K562 (cell line): ENCODE results near the gene NPR3.

Experiments
- CBX2 ChIP-seq: fragments of 200-600 bp; sonication (generic); IDR thresholded peaks from one replicate; pipeline ENCODE4 v1.6.1; 2012; ENCODE audit warnings: mild to moderate bottlenecking, low read length, inconsistent platforms; ENCODE audit not compliant: insufficient read depth, poor library complexity, severe bottlenecking
- CTCF ChIP-seq, 3 experiments: IDR thresholded peaks in 2 of 3; conservative IDR thresholded peaks in 1 of 3; 2 replicates each; pipeline ENCODE4 v1.5.1; 2011 to 2012; ENCODE audit warnings: low read length in 3 of 3, mild to moderate bottlenecking in 3 of 3, control low read depth in 2 of 3, improper control_type of control experiment in 1 of 3, inconsistent platforms in 1 of 3, low read depth in 1 of 3, mixed read lengths in 1 of 3, moderate library complexity in 1 of 3; ENCODE audit not compliant: insufficient read depth in 2 of 3
- ETV6 ChIP-seq, 3 experiments: fragments of 150-350 bp in 1 of 3; sonication (generic) in 1 of 3; formaldehyde crosslinking in 1 of 3; IDR thresholded peaks; 2 replicates each; pipeline versions ENCODE4 v1.6.1 to v1.8.0; 2014 to 2022; ENCODE audit warnings: borderline replicate concordance in 2 of 3, low read depth in 2 of 3, antibody characterized with exemption in 1 of 3, low read length in 1 of 3, mild to moderate bottlenecking in 1 of 3, missing genetic modification reagents in 1 of 3
- POLR2A ChIP-seq: fragments of 450-650 bp; conservative IDR thresholded peaks from 2 replicates; pipeline ENCODE4 v1.6.1; 2016
- YBX1 ChIP-seq: fragments of 450-650 bp; IDR thresholded peaks from 2 replicates; pipeline ENCODE4 v1.7.1; 2016; ENCODE audit warnings: mild to moderate bottlenecking

GRCh38 chr5:32678472-32678871 is 32.6 kb upstream of the NPR3 start:
- TF ChIP-seq CBX2 = no peak
- no peak for TF ChIP-seq POLR2A
- no peak for TF ChIP-seq CTCF (IDR thresholded peaks at IDR 0.05 in 2 of 3, conservative IDR thresholded peaks at IDR 0.05 in 1 of 3; ENCODE audit: insufficient read depth in 2 of 3, low read depth in 1 of 3, low read length in 3 of 3)
- TF ChIP-seq YBX1 = no peak
- TF ChIP-seq ETV6 (IDR thresholded peaks at IDR 0.05; ENCODE audit: borderline replicate concordance in 1 of 2, low read depth in 2 of 2, low read length in 1 of 2) = no peak
- no peak for TF ChIP-seq ETV6 (CRISPR knock-in tag; IDR thresholded peaks at IDR 0.05; ENCODE audit: borderline replicate concordance)
